Measurements from ENCODE around the gene SLITRK6.

GRCh38 chr13:85812282-85812681 lies 13.1 kb upstream of the SLITRK6 start:
- TF ChIP-seq, protein P1, sequence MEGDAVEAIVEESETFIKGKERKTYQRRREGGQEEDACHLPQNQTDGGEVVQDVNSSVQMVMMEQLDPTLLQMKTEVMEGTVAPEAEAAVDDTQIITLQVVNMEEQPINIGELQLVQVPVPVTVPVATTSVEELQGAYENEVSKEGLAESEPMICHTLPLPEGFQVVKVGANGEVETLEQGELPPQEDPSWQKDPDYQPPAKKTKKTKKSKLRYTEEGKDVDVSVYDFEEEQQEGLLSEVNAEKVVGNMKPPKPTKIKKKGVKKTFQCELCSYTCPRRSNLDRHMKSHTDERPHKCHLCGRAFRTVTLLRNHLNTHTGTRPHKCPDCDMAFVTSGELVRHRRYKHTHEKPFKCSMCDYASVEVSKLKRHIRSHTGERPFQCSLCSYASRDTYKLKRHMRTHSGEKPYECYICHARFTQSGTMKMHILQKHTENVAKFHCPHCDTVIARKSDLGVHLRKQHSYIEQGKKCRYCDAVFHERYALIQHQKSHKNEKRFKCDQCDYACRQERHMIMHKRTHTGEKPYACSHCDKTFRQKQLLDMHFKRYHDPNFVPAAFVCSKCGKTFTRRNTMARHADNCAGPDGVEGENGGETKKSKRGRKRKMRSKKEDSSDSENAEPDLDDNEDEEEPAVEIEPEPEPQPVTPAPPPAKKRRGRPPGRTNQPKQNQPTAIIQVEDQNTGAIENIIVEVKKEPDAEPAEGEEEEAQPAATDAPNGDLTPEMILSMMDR (IDR thresholded peaks at IDR 0.05), result no peak
- TF ChIP-seq POLR2A (IDR thresholded peaks at IDR 0.05), result no peak

Data from Peyer's patch (tissue), 4 donors.